ENCODE results near the gene SLIRP.
"Not testable (repeated sequence)": the region's sequence is repeated elsewhere in the genome, so short reads cannot be mapped to it uniquely, and the experiment has no call there.

Gene SLIRP

DNA sequence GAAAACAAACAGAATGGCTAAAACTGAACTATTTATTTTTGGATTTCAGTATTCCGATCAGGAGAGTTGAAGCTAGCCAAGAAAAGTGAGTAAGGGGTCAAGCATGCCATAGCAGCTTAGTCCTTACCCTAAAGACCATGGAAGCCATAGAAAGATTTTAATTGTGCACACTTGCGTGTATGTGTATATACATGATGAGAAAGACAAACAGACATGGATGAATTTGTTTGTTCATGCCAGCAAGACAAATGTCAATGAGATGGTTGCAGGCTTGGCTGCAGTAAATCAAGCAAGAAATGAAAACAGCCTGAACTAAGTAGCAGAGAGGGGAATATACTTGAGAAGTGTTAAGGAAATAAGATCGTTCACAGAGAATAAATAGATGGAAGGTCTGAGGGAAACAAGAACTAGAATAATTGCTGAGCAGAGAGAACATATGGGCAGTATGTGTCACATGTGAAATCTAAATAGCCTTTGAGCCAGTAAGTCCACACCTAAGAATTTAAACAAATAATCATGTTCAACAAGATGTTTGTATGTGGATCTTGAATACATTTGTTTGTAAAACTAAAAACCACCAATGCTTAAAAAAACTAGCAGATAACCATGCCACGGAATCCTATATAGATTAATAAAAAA, 38.3 kb downstream of the SLIRP start:
- DNase-seq: no peak

- not testable (repeated sequence) for DNase-seq
Observed at GRCh38 chr14:77747425-77747824, 39.5 kb downstream of the SLIRP start.

GRCh38 chr14:77752266-77752665, 44.4 kb downstream of the SLIRP start:
- no peak for DNase-seq

GRCh38 chr14:77752799-77753516, 45.1 kb downstream of the SLIRP start:
- DNase-seq: no peak

- peak; percentile 95 for DNase-seq
Observed at GRCh38 chr14:77760381-77761204, 52.7 kb downstream of the SLIRP start, which contains the start of gene SNW1. SNW1 (minus strand) TSS chr14:77761156; CDS start chr14:77761127, 29 bp downstream.

- DNase-seq: no peak
Observed at GRCh38 chr14:77761205-77761931, 53.5 kb downstream of the SLIRP start.

GRCh38 chr14:77763316-77763715, 55.4 kb downstream of the SLIRP start:
- DNase-seq: no peak

DNA sequence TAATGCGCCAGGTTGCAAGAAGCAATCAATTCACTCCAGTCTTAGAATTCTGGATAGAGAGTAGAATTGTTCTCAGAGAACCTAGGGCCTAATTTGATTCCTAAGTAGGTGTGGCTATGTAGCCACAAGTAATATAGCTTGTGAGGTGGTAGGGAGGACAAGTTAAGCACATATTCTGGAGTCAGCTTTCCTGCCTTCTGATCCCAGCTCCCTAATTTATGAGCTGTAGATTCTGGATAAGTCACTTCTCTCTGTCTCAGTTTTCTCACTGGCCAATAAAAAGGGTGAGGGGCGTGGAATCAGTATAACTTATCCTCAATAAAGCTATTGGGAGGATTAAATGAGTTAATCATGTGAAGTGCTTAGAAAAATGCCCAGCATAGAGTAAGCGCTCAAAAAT, 56.1 kb downstream of the SLIRP start:
- DNase-seq: no peak
